Astrocyte (in vitro differentiated cells and primary cell): Measurements from ENCODE around the gene TMEM167B. TPM values are rescaled to one million over a fixed set of nuclear protein-coding genes. Genes with fewer than 3 reads are reported as not detected.
A peak's percentile ranks its signal among the peaks of the same experiment; 100 is the strongest.

Experiments used
- DNase-seq: peaks from one replicate; pipeline ENCODE4 v3.0.0-alpha.2; 2010; ENCODE audit warnings: low read depth
- FAIRE-seq: peaks from 2 replicates; lab custom pipeline; 2011; peaks lifted over from hg19 to GRCh38; lab: Jason Lieb, UNC
- H2AFZ ChIP-seq: 2 replicates; pipeline ENCODE4 v1.6.0; 2012; ENCODE audit warnings: low read depth, low read length, inconsistent platforms
- H3K27ac ChIP-seq: 2 replicates; pipeline ENCODE4 v1.5.1; 2011; ENCODE audit warnings: low read depth, low read length, inconsistent platforms
- H3K27me3 ChIP-seq: 2 replicates; pipeline ENCODE4 v1.6.0; 2011; ENCODE audit warnings: low read length, inconsistent platforms; ENCODE audit not compliant: insufficient read depth
- H3K36me3 ChIP-seq: 2 replicates; pipeline ENCODE4 v1.5.1; 2011; ENCODE audit warnings: low read length, inconsistent platforms; ENCODE audit not compliant: insufficient read depth
- H3K4me1 ChIP-seq: 2 replicates; pipeline ENCODE4 v1.5.1; 2011; ENCODE audit warnings: low read length, inconsistent platforms; ENCODE audit not compliant: insufficient read depth
- H3K4me2 ChIP-seq: 2 replicates; pipeline ENCODE4 v1.6.0; 2012; ENCODE audit warnings: low read length, inconsistent platforms
- H3K4me3 ChIP-seq: 2 replicates; pipeline ENCODE4 v1.5.1; 2011; ENCODE audit warnings: low read depth, mild to moderate bottlenecking, low read length, inconsistent platforms; ENCODE audit not compliant: insufficient read depth
- H3K79me2 ChIP-seq: 2 replicates; pipeline ENCODE4 v1.6.0; 2012; ENCODE audit warnings: mild to moderate bottlenecking, low read length, inconsistent platforms; ENCODE audit not compliant: insufficient read depth
- H3K9ac ChIP-seq: 2 replicates; pipeline ENCODE4 v1.6.0; 2012; ENCODE audit warnings: mild to moderate bottlenecking, low read length, inconsistent platforms
- H3K9me3 ChIP-seq: 2 replicates; pipeline ENCODE4 v1.5.1; 2012; ENCODE audit warnings: low read depth, mild to moderate bottlenecking, low read length, inconsistent platforms; ENCODE audit not compliant: insufficient read depth
- H4K20me1 ChIP-seq: 2 replicates; pipeline ENCODE4 v1.6.0; 2012; ENCODE audit warnings: low read length, inconsistent platforms; ENCODE audit not compliant: insufficient read depth
- H3K27ac Mint-ChIP-seq: one replicate; pipeline ENCODE4 v1.8.0; 2021; ENCODE audit warnings: mild to moderate bottlenecking, mixed read lengths; ENCODE audit not compliant: unreplicated experiment
- H3K27me3 Mint-ChIP-seq: one replicate; pipeline ENCODE4 v1.8.0; 2021; ENCODE audit warnings: low read depth, mixed read lengths; ENCODE audit not compliant: unreplicated experiment
- H3K36me3 Mint-ChIP-seq: one replicate; pipeline ENCODE4 v1.8.0; 2021; ENCODE audit warnings: low read depth, mixed read lengths; ENCODE audit not compliant: unreplicated experiment
- H3K4me1 Mint-ChIP-seq: one replicate; pipeline ENCODE4 v1.8.0; 2021; ENCODE audit warnings: low read depth, mixed read lengths; ENCODE audit not compliant: unreplicated experiment
- H3K4me3 Mint-ChIP-seq: one replicate; pipeline ENCODE4 v1.8.0; 2021; ENCODE audit warnings: mild to moderate bottlenecking, moderate library complexity, mixed read lengths; ENCODE audit not compliant: unreplicated experiment
- H3K9me3 Mint-ChIP-seq: one replicate; pipeline ENCODE4 v1.8.0; 2021; ENCODE audit warnings: mild to moderate bottlenecking, mixed read lengths; ENCODE audit not compliant: unreplicated experiment
- CTCF ChIP-seq: IDR thresholded peaks from 2 replicates; pipeline ENCODE4 v1.5.1; 2011; ENCODE audit warnings: low read depth, mild to moderate bottlenecking, inconsistent platforms, low read length, moderate library complexity; ENCODE audit not compliant: insufficient read depth
- EZH2 ChIP-seq: IDR thresholded peaks from 2 replicates; pipeline ENCODE4 v1.6.1; 2012; ENCODE audit warnings: mild to moderate bottlenecking, low read length, inconsistent platforms; ENCODE audit not compliant: insufficient read depth
- total RNA-seq: library from RNA; stranded (reverse); gene quantifications from 2 replicates; pipeline ENCODE4 v1.2.1, GENCODE V29; 2021

Gene TMEM167B
- total RNA-seq, 1 donor from 2014 or later, result 31.9 TPM

GRCh38 chr1:109112652-109113285 lies 22.2 kb downstream of the TMEM167B start:
- Histone ChIP-seq H4K20me1 (no peaks in the 10 kb centered on the region), H3K79me2 (no peaks in the 10 kb centered on the region), H3K27me3 (peaks cover 29% of the 10 kb centered on the region), H3K27ac (no peak overlapping the region), H3K4me2 (peak overlapping the region; percentile 81), H3K36me3 (no peaks in the 10 kb centered on the region), H2AFZ (peak overlapping the region; percentile 74), H3K9me3 (no peaks in the 10 kb centered on the region), H3K9ac (peak overlapping the region; percentile 61), H3K4me3 (peak overlapping the region; percentile 19), H3K4me1 (peaks cover 11% of the 10 kb centered on the region)
- Mint-ChIP-seq H3K9me3 (peaks cover 1% of the 10 kb centered on the region), H3K4me1 (no peaks in the 10 kb centered on the region), H3K4me3 (peak overlapping the region; percentile 68), H3K27me3 (peaks cover 64% of the 10 kb centered on the region), H3K36me3 (peaks cover 2% of the 10 kb centered on the region), H3K27ac (peak overlapping the region; percentile 71)
- FAIRE-seq (no peak), DNase-seq (peak; percentile 67)
- TF ChIP-seq EZH2 (no peak), CTCF (peak; percentile 91)

GRCh38 chr1:109113590-109114341 lies 23.2 kb downstream of the TMEM167B start, which contains the start of gene ELAPOR1:
Gene ELAPOR1 (plus strand): TSS chr1:109114115. CDS start chr1:109114184, 69 bp downstream.
- DNase-seq (no peak), FAIRE-seq (no peak)
- H3K79me2 ChIP-seq, result no peaks in the 10 kb centered on the region
- H2AFZ ChIP-seq, result peak within 1 kb of the TSS; percentile 74
- peaks cover 11% of the 10 kb centered on the region for H3K4me1 ChIP-seq
- peak within 1 kb of the TSS; percentile 81 for H3K4me2 ChIP-seq
- H3K36me3 ChIP-seq, result no peaks in the 10 kb centered on the region
- H3K27me3 ChIP-seq, result peaks cover 29% of the 10 kb centered on the region
- peak within 1 kb of the TSS; percentile 71 for H3K27ac Mint-ChIP-seq
- TF ChIP-seq EZH2 (peak; percentile 91), CTCF (no peak)
- H3K4me1 Mint-ChIP-seq, result no peaks in the 10 kb centered on the region
- H3K27me3 Mint-ChIP-seq, result peaks cover 66% of the 10 kb centered on the region
- H3K36me3 Mint-ChIP-seq, result peaks cover 2% of the 10 kb centered on the region
- H3K4me3 Mint-ChIP-seq, result peak within 1 kb of the TSS; percentile 68
- H4K20me1 ChIP-seq, result no peaks in the 10 kb centered on the region
- H3K9ac ChIP-seq, result no peak within 1 kb of the TSS
- H3K27ac ChIP-seq, result no peak within 1 kb of the TSS
- H3K9me3 ChIP-seq, result no peaks in the 10 kb centered on the region
- H3K4me3 ChIP-seq, result peak within 1 kb of the TSS; percentile 39
- H3K9me3 Mint-ChIP-seq, result peaks cover 1% of the 10 kb centered on the region
